HCT116 (cell line): ENCODE results near the gene TOX3. TPM values are rescaled to one million over a fixed set of nuclear protein-coding genes. Genes with fewer than 3 reads are reported as not detected.

Experiments used
- ATAC-seq: fragments of 200-7000 bp; cut with Tn5 transposase; 2 replicates; pipeline ENCODE4 v1.9.1; 2020; ENCODE audit warnings: mild to moderate bottlenecking, moderate library complexity
- BruUV-seq: library from RNA; stranded (reverse); fragments of 400-500 nt; replicated peaks from 2 replicates; lab custom pipeline; 2021; lab: Mats Ljungman, UMichigan
- CTCF ChIA-PET: fragments of 300-600 bp; sonication (Branson Sonifier 250); formaldehyde crosslinking; loops from one replicate; lab custom pipeline; 2021; ENCODE audit warnings: antibody characterized with exemption; lab: Charles Lee
- POLR2A ChIA-PET: fragments of 300-600, 350-600 bp; sonication (Branson Sonifier 250); formaldehyde crosslinking; loops from one replicate; lab custom pipeline; 2021; ENCODE audit warnings: antibody characterized with exemption; lab: Charles Lee
- RAD21 ChIA-PET, 2 experiments: fragments of 300-600 bp; sonication (Branson Sonifier 250); formaldehyde crosslinking; loops; one replicate each; lab custom pipeline; 2023; ENCODE audit warnings: low total read pairs in 2 of 2; ENCODE audit not compliant: uncharacterized antibody in 2 of 2, unreplicated experiment in 2 of 2, low non-redundant PET in 1 of 2; lab: Charles Lee
- DNase-seq: peaks from one replicate; pipeline ENCODE4 v3.0.0-alpha.2; 2010; ENCODE audit warnings: low read depth, low spot score
- H2AFZ ChIP-seq: fragments of 200-600 bp; shearing (Covaris generic), sonication (generic); 2 replicates; pipeline ENCODE4 v1.6.1; 2017; ENCODE audit warnings: low read depth, mixed run types, mixed read lengths, antibody characterized with exemption, low read length; ENCODE audit not compliant: poor library complexity, severe bottlenecking
- H3K27ac ChIP-seq: 2 replicates; pipeline ENCODE4 v1.5.1; 2012; ENCODE audit warnings: low read depth, low read length
- H3K27me3 ChIP-seq: fragments of 200-600 bp; sonication (generic); 2 replicates; pipeline ENCODE4 v1.6.1; 2016; ENCODE audit warnings: mixed run types, low read length, mixed read lengths; ENCODE audit not compliant: insufficient read depth
- H3K36me3 ChIP-seq, 2 experiments: fragments of 200-500 bp in 1 of 2; fragments of 200-600 bp in 1 of 2; sonication (Bioruptor generic) in 1 of 2; sonication (generic) in 1 of 2; 2 replicates each; pipeline versions ENCODE4 v1.5.1 to v1.6.1; 2014 to 2016; ENCODE audit warnings: low read length in 2 of 2, inconsistent platforms in 1 of 2, mixed read lengths in 1 of 2, mixed run types in 1 of 2; ENCODE audit not compliant: insufficient read depth in 2 of 2, control insufficient read depth in 1 of 2
- H3K4me1 ChIP-seq, 2 experiments: fragments of 200-600 bp in 1 of 2; sonication (generic) in 1 of 2; 2 replicates each; pipeline versions ENCODE4 v1.5.1 to v1.6.1; 2012 to 2017; ENCODE audit warnings: low read length in 2 of 2, inconsistent platforms in 1 of 2, mild to moderate bottlenecking in 1 of 2, mixed read lengths in 1 of 2, mixed run types in 1 of 2, moderate library complexity in 1 of 2; ENCODE audit not compliant: insufficient read depth in 2 of 2, control insufficient read depth in 1 of 2
- H3K4me2 ChIP-seq: fragments of 200-600 bp; sonication (generic); 2 replicates; pipeline ENCODE4 v1.6.1; 2017; ENCODE audit warnings: mixed run types, low read length, mixed read lengths
- H3K4me3 ChIP-seq, 2 experiments: fragments of 200-600 bp in 1 of 2; sonication (generic) in 1 of 2; replicated peaks in 1 of 2; 2 replicates each; pipeline ENCODE4 v1.5.1; 2011 to 2016; ENCODE audit warnings: low read length in 2 of 2, control low read depth in 1 of 2, low read depth in 1 of 2, mild to moderate bottlenecking in 1 of 2, mixed read lengths in 1 of 2, mixed run types in 1 of 2
- H3K79me2 ChIP-seq: fragments of 200-600 bp; sonication (generic); 2 replicates; pipeline ENCODE4 v1.6.1; 2017; ENCODE audit warnings: mild to moderate bottlenecking, mixed run types, low read length, moderate library complexity, mixed read lengths; ENCODE audit not compliant: insufficient read depth
- H3K9ac ChIP-seq: fragments of 200-600 bp; sonication (generic); 2 replicates; pipeline ENCODE4 v1.6.1; 2016; ENCODE audit warnings: low read length, mixed read lengths
- H3K9me2 ChIP-seq: fragments of 200-600 bp; sonication (generic), shearing (Covaris generic); 2 replicates; pipeline ENCODE4 v1.6.1; 2017; ENCODE audit warnings: mixed run types, mild to moderate bottlenecking, moderate library complexity; ENCODE audit not compliant: insufficient read depth
- H3K9me3 ChIP-seq, 2 experiments: fragments of 200-500 bp in 1 of 2; fragments of 200-600 bp in 1 of 2; sonication (Bioruptor generic) in 1 of 2; sonication (generic) in 1 of 2; 2 replicates each; pipeline ENCODE4 v1.6.1; 2014 to 2017; ENCODE audit warnings: low read length in 2 of 2, mixed read lengths in 2 of 2, inconsistent platforms in 1 of 2, low read depth in 1 of 2, mild to moderate bottlenecking in 1 of 2, mixed run types in 1 of 2, moderate library complexity in 1 of 2; ENCODE audit not compliant: control insufficient read depth in 1 of 2, insufficient read depth in 1 of 2
- H4K20me1 ChIP-seq: fragments of 200-600 bp; sonication (generic), shearing (Covaris generic); 2 replicates; pipeline ENCODE4 v1.6.1; 2017; ENCODE audit warnings: mixed run types, mild to moderate bottlenecking, moderate library complexity; ENCODE audit not compliant: insufficient read depth
- ATF3 ChIP-seq: IDR thresholded peaks from 2 replicates; pipeline ENCODE4 v1.6.1; 2012
- CTCF ChIP-seq, 3 experiments: fragments of 200-600 bp in 1 of 3; sonication (generic) in 1 of 3; IDR thresholded peaks in 2 of 3; conservative IDR thresholded peaks in 1 of 3; 2 replicates each; pipeline ENCODE4 v1.5.1; 2012 to 2017; ENCODE audit warnings: low read depth in 2 of 3, low read length in 2 of 3, antibody characterized with exemption in 1 of 3, borderline replicate concordance in 1 of 3, control low read depth in 1 of 3, mild to moderate bottlenecking in 1 of 3, mixed read lengths in 1 of 3, mixed run types in 1 of 3, moderate library complexity in 1 of 3; ENCODE audit not compliant: insufficient read depth in 1 of 3
- EGR1 ChIP-seq: IDR thresholded peaks from 2 replicates; pipeline ENCODE4 v1.6.1; 2012; ENCODE audit warnings: low read depth
- ELF1 ChIP-seq: IDR thresholded peaks from 2 replicates; pipeline ENCODE4 v1.6.1; 2012; ENCODE audit warnings: low read depth, borderline replicate concordance
- EZH2 ChIP-seq: fragments of 200-600 bp; sonication (generic); IDR thresholded peaks from 2 replicates; pipeline ENCODE4 v1.6.1; 2017; ENCODE audit warnings: antibody characterized with exemption, mixed run types
- EZH2phosphoT487 ChIP-seq: fragments of 200-600 bp; IDR thresholded peaks from 2 replicates; pipeline ENCODE4 v1.6.1; 2018; ENCODE audit warnings: antibody characterized with exemption, borderline replicate concordance
- FOSL1 ChIP-seq: IDR thresholded peaks from 2 replicates; pipeline ENCODE4 v1.6.1; 2012; ENCODE audit warnings: low read depth
- JUND ChIP-seq: IDR thresholded peaks from 2 replicates; pipeline ENCODE4 v1.6.1; 2012
- MAX ChIP-seq: IDR thresholded peaks from 2 replicates; pipeline ENCODE4 v1.6.1; 2012
- POLR2A ChIP-seq: IDR thresholded peaks from 2 replicates; pipeline ENCODE4 v1.7.0; 2011; ENCODE audit warnings: borderline replicate concordance; ENCODE audit not compliant: insufficient read depth, insufficient read length; ENCODE audit errors: extremely low read depth
- POLR2AphosphoS5 ChIP-seq: IDR thresholded peaks from 2 replicates; pipeline ENCODE4 v1.6.1; 2011; ENCODE audit warnings: mild to moderate bottlenecking, low read depth, low read length, moderate library complexity
- RAD21 ChIP-seq: IDR thresholded peaks from 2 replicates; pipeline ENCODE4 v1.6.1; 2012; ENCODE audit warnings: low read depth, mild to moderate bottlenecking
- REST ChIP-seq: IDR thresholded peaks from 2 replicates; pipeline ENCODE4 v1.6.1; 2012; ENCODE audit warnings: low read depth
- SIN3A ChIP-seq: IDR thresholded peaks from 2 replicates; pipeline ENCODE4 v1.6.1; 2012; ENCODE audit warnings: low read depth
- SP1 ChIP-seq: IDR thresholded peaks from 2 replicates; pipeline ENCODE4 v1.6.1; 2012; ENCODE audit warnings: low read depth
- SRF ChIP-seq: IDR thresholded peaks from 2 replicates; pipeline ENCODE4 v1.6.1; 2012; ENCODE audit warnings: low read depth
- YY1 ChIP-seq: IDR thresholded peaks from 2 replicates; pipeline ENCODE4 v1.6.1; 2011; ENCODE audit warnings: low read length, low read depth, moderate library complexity, mild to moderate bottlenecking; ENCODE audit not compliant: insufficient replicate concordance; ENCODE audit errors: extremely low read depth
- ZBTB33 ChIP-seq: IDR thresholded peaks from 2 replicates; pipeline ENCODE4 v1.6.1; 2011; ENCODE audit warnings: mild to moderate bottlenecking, low read length, moderate library complexity; ENCODE audit not compliant: insufficient replicate concordance; ENCODE audit errors: extremely low read depth
- ZFX ChIP-seq: fragments of 450-650 bp; IDR thresholded peaks from 2 replicates; pipeline ENCODE4 v1.6.1; 2017
- ZNF274 ChIP-seq: fragments of 200-500 bp; sonication (Bioruptor generic); IDR thresholded peaks from 2 replicates; pipeline ENCODE4 v1.6.1; 2014; ENCODE audit warnings: mild to moderate bottlenecking, low read depth, low read length, inconsistent platforms
- intact Hi-C: fragments of 100-400 bp; cut with micrococcal nuclease; formaldehyde crosslinking; loops from 2 replicates; pipeline ENCODE4 v1.10.0; 2022
- total RNA-seq: library from RNA; stranded (reverse); gene quantifications from one replicate; pipeline ENCODE4 v1.2.1, GENCODE V29; 2021; ENCODE audit not compliant: unreplicated experiment

The TOX3 gene
- total RNA-seq, 1 experiment from 2014 or later = not detected

GRCh38 chr16:52437277-52437670, 109.7 kb downstream of the TOX3 start:
- no peaks in the 10 kb centered on the region for H3K4me1 ChIP-seq
- H3K9me2 ChIP-seq = no peaks in the 10 kb centered on the region
- no peaks in the 10 kb centered on the region for H3K27me3 ChIP-seq
- no peak overlapping the region for H3K9ac ChIP-seq
- intact Hi-C loops = no loop called here
- H3K9me3 ChIP-seq = peaks cover 0 to 15% of the 10 kb centered on the region in 2 experiments; a peak in 2 of 4 replicates
- no peaks in the 10 kb centered on the region for H4K20me1 ChIP-seq
- DNase-seq (no peak), ATAC-seq (no peak)
- no peak overlapping the region for H3K4me3 ChIP-seq
- ChIA-PET RAD21 (no interaction called here), POLR2A (no interaction called here), CTCF (no interaction called here)
- no peak for TF ChIP-seq ZBTB33
- no peak for TF ChIP-seq ELF1
- no peak for TF ChIP-seq ZNF274
- no peak for TF ChIP-seq YY1
- no peak for TF ChIP-seq SRF
- no peak for TF ChIP-seq RAD21
- no peak for TF ChIP-seq EZH2phosphoT487
- TF ChIP-seq CTCF (IDR thresholded peaks at IDR 0.05 in 2 of 3, conservative IDR thresholded peaks at IDR 0.05 in 1 of 3; ENCODE audit: borderline replicate concordance in 1 of 3, insufficient read depth in 1 of 3, low read depth in 2 of 3, low read length in 2 of 3) = no peak
- TF ChIP-seq ZFX = no peak
- TF ChIP-seq POLR2AphosphoS5 = no peak
- TF ChIP-seq MAX = no peak
- TF ChIP-seq FOSL1 = no peak
- TF ChIP-seq EZH2 = no peak
- no peak for TF ChIP-seq ATF3
- no peak for TF ChIP-seq POLR2A
- no peak for TF ChIP-seq SIN3A
- TF ChIP-seq REST = no peak
- TF ChIP-seq EGR1 = no peak
- TF ChIP-seq JUND = no peak
- no peak for TF ChIP-seq SP1
- no peaks in the 10 kb centered on the region for H3K36me3 ChIP-seq
- no peaks in the 10 kb centered on the region for H3K79me2 ChIP-seq
- no peak overlapping the region for H2AFZ ChIP-seq
- H3K27ac ChIP-seq = no peak overlapping the region
- no TSS peak for BruUV-seq
- no peak overlapping the region for H3K4me2 ChIP-seq
